ENCODE data around the gene UCK2. TPM values are rescaled to one million over a fixed set of nuclear protein-coding genes. Genes with fewer than 3 reads are reported as not detected.
A peak's percentile ranks its signal among the peaks of the same experiment; 100 is the strongest.

Gene UCK2
- total RNA-seq, 1 donor from 2014 or later: 40.9 TPM

GRCh38 chr1:165829888-165830287, 2.5 kb downstream of the UCK2 start:
- Mint-ChIP-seq H3K27me3 (ENCODE audit: low read depth) (no peaks in the 10 kb centered on the region), H3K27ac (peak overlapping the region; percentile 98), H3K4me3 (peak overlapping the region; percentile 93), H3K36me3 (no peaks in the 10 kb centered on the region), H3K9me3 (no peaks in the 10 kb centered on the region), H3K4me1 (peaks cover 18% of the 10 kb centered on the region)
- TF ChIP-seq, protein P1, sequence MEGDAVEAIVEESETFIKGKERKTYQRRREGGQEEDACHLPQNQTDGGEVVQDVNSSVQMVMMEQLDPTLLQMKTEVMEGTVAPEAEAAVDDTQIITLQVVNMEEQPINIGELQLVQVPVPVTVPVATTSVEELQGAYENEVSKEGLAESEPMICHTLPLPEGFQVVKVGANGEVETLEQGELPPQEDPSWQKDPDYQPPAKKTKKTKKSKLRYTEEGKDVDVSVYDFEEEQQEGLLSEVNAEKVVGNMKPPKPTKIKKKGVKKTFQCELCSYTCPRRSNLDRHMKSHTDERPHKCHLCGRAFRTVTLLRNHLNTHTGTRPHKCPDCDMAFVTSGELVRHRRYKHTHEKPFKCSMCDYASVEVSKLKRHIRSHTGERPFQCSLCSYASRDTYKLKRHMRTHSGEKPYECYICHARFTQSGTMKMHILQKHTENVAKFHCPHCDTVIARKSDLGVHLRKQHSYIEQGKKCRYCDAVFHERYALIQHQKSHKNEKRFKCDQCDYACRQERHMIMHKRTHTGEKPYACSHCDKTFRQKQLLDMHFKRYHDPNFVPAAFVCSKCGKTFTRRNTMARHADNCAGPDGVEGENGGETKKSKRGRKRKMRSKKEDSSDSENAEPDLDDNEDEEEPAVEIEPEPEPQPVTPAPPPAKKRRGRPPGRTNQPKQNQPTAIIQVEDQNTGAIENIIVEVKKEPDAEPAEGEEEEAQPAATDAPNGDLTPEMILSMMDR (IDR thresholded peaks at IDR 0.05; ENCODE audit: unreplicated experiment): no peak
- no peak for DNase-seq (ENCODE audit: low spot score in 2 of 2, unreplicated experiment in 2 of 2)

GRCh38 chr1:165831146-165831545, 3.7 kb downstream of the UCK2 start:
- Mint-ChIP-seq H3K27ac (peak overlapping the region; percentile 37), H3K9me3 (no peaks in the 10 kb centered on the region), H3K36me3 (no peaks in the 10 kb centered on the region), H3K4me3 (no peak overlapping the region), H3K4me1 (peaks cover 18% of the 10 kb centered on the region), H3K27me3 (ENCODE audit: low read depth) (no peaks in the 10 kb centered on the region)
- no peak for DNase-seq (ENCODE audit: low spot score in 2 of 2, unreplicated experiment in 2 of 2)
- TF ChIP-seq, protein P1 (IDR thresholded peaks at IDR 0.05; ENCODE audit: unreplicated experiment): no peak

GRCh38 chr1:165832902-165833301, 5.5 kb downstream of the UCK2 start:
- no peaks in the 10 kb centered on the region for H3K9me3 Mint-ChIP-seq
- H3K27me3 Mint-ChIP-seq (ENCODE audit: low read depth): no peaks in the 10 kb centered on the region
- no peak overlapping the region for H3K27ac Mint-ChIP-seq
- TF ChIP-seq, protein P1 (IDR thresholded peaks at IDR 0.05; ENCODE audit: unreplicated experiment): no peak
- H3K36me3 Mint-ChIP-seq: no peaks in the 10 kb centered on the region
- peaks cover 20% of the 10 kb centered on the region for H3K4me1 Mint-ChIP-seq
- no peak for DNase-seq (ENCODE audit: low spot score in 2 of 2, unreplicated experiment in 2 of 2)
- H3K4me3 Mint-ChIP-seq: no peak overlapping the region

GRCh38 chr1:165833358-165833757, 5.9 kb downstream of the UCK2 start:
- TF ChIP-seq, protein P1 (IDR thresholded peaks at IDR 0.05; ENCODE audit: unreplicated experiment): no peak
- peak overlapping the region; percentile 15 for H3K27ac Mint-ChIP-seq
- H3K4me1 Mint-ChIP-seq: peaks cover 20% of the 10 kb centered on the region

GRCh38 chr1:165834229-165834628, 6.8 kb downstream of the UCK2 start:
- TF ChIP-seq, protein P1 (IDR thresholded peaks at IDR 0.05; ENCODE audit: unreplicated experiment): no peak
- H3K4me3 Mint-ChIP-seq: no peak overlapping the region
- no peak overlapping the region for H3K27ac Mint-ChIP-seq
- no peaks in the 10 kb centered on the region for H3K36me3 Mint-ChIP-seq
- H3K9me3 Mint-ChIP-seq: no peaks in the 10 kb centered on the region
- no peaks in the 10 kb centered on the region for H3K27me3 Mint-ChIP-seq (ENCODE audit: low read depth)
- DNase-seq (ENCODE audit: low spot score in 2 of 2, unreplicated experiment in 2 of 2): no peak
- H3K4me1 Mint-ChIP-seq: peaks cover 18% of the 10 kb centered on the region

More at GRCh38 chr1:165833358-165833757, 5.9 kb downstream of the UCK2 start:
- Mint-ChIP-seq H3K4me3 (no peak overlapping the region), H3K9me3 (no peaks in the 10 kb centered on the region), H3K27me3 (ENCODE audit: low read depth) (no peaks in the 10 kb centered on the region), H3K36me3 (no peaks in the 10 kb centered on the region)
- DNase-seq (ENCODE audit: low spot score in 2 of 2, unreplicated experiment in 2 of 2): no peak

DNA sequence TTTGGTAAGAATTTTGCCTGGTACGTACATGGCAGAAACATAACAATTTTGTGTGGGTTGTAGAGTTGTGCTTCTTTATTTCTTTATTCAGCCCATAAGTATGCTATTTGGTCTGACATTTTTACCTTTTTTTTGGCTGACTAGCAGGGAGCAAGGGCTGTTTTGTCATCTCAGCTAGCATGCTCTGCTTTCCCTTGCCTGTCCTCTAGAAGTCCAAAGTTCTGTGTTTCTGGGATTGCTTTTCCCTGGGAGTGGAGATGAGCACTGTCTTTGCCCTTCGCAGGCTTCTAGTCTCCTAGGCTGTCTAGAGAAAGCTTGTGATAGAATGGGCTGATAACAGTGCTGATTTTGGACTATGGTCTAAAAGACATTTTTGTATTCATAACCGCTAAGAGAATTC, 7.5 kb downstream of the UCK2 start:
- Mint-ChIP-seq H3K9me3 (no peaks in the 10 kb centered on the region), H3K27ac (no peak overlapping the region), H3K4me1 (peaks cover 11% of the 10 kb centered on the region), H3K27me3 (ENCODE audit: low read depth) (no peaks in the 10 kb centered on the region), H3K4me3 (no peak overlapping the region), H3K36me3 (no peaks in the 10 kb centered on the region)
- TF ChIP-seq, protein P1 (IDR thresholded peaks at IDR 0.05; ENCODE audit: unreplicated experiment): no peak
- DNase-seq (ENCODE audit: low spot score in 2 of 2, unreplicated experiment in 2 of 2): no peak
